Measurements from ENCODE around the gene OPCML.

DNA sequence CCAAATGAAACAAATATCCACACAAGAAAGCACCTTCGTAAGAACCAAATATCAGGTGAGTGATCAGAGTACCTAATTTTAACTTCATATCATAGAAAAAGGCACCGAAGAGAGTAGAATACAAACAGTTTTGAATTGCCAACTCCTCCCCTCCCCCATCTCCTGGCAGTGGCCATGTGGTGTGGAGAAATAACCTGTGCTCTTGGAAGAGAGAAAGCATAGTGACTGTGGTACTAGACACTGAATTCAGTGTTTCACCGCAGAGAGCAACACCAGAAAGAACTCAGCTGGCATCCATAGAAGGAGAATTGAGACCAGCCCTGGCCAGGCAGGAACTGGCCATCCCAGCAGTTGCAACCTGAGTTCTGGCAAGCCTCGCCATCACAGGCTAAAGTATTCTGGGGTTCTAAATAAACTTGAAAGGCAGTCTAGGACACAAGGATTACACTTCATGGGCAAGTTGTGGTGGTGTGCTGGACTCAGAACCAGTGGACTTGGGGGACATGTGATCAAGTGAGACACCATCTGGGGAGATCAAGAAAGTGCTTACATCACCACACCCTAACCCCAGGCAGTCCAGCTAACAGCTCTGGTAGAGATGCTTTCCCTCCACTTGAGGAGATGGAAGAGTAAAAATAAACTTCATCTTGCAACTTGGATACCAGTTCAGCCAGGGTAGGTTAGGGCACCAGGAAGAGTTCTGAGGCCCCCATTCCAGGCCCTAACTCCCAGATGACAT lies 1158.7 kb downstream of the OPCML start:
- TF ChIP-seq, protein P1, sequence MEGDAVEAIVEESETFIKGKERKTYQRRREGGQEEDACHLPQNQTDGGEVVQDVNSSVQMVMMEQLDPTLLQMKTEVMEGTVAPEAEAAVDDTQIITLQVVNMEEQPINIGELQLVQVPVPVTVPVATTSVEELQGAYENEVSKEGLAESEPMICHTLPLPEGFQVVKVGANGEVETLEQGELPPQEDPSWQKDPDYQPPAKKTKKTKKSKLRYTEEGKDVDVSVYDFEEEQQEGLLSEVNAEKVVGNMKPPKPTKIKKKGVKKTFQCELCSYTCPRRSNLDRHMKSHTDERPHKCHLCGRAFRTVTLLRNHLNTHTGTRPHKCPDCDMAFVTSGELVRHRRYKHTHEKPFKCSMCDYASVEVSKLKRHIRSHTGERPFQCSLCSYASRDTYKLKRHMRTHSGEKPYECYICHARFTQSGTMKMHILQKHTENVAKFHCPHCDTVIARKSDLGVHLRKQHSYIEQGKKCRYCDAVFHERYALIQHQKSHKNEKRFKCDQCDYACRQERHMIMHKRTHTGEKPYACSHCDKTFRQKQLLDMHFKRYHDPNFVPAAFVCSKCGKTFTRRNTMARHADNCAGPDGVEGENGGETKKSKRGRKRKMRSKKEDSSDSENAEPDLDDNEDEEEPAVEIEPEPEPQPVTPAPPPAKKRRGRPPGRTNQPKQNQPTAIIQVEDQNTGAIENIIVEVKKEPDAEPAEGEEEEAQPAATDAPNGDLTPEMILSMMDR (IDR thresholded peaks at IDR 0.05; ENCODE audit: poor library complexity, severe bottlenecking): no peak
- TF ChIP-seq EP300 (conservative IDR thresholded peaks at IDR 0.05; ENCODE audit: poor library complexity, severe bottlenecking) (no peak), POLR2AphosphoS5 (IDR thresholded peaks at IDR 0.05) (no peak), EZH2 (IDR thresholded peaks at IDR 0.05; ENCODE audit: borderline replicate concordance, insufficient read depth, low read length, poor library complexity, severe bottlenecking) (no peak), MXI1 (conservative IDR thresholded peaks at IDR 0.05; ENCODE audit: poor library complexity, severe bottlenecking) (no peak), RAD21 (conservative IDR thresholded peaks at IDR 0.05) (no peak)
- TF ChIP-seq, protein P2, sequence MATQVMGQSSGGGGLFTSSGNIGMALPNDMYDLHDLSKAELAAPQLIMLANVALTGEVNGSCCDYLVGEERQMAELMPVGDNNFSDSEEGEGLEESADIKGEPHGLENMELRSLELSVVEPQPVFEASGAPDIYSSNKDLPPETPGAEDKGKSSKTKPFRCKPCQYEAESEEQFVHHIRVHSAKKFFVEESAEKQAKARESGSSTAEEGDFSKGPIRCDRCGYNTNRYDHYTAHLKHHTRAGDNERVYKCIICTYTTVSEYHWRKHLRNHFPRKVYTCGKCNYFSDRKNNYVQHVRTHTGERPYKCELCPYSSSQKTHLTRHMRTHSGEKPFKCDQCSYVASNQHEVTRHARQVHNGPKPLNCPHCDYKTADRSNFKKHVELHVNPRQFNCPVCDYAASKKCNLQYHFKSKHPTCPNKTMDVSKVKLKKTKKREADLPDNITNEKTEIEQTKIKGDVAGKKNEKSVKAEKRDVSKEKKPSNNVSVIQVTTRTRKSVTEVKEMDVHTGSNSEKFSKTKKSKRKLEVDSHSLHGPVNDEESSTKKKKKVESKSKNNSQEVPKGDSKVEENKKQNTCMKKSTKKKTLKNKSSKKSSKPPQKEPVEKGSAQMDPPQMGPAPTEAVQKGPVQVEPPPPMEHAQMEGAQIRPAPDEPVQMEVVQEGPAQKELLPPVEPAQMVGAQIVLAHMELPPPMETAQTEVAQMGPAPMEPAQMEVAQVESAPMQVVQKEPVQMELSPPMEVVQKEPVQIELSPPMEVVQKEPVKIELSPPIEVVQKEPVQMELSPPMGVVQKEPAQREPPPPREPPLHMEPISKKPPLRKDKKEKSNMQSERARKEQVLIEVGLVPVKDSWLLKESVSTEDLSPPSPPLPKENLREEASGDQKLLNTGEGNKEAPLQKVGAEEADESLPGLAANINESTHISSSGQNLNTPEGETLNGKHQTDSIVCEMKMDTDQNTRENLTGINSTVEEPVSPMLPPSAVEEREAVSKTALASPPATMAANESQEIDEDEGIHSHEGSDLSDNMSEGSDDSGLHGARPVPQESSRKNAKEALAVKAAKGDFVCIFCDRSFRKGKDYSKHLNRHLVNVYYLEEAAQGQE (IDR thresholded peaks at IDR 0.05; ENCODE audit: borderline replicate concordance): no peak
